AG04449 (cell line): ENCODE data around the gene ATP5F1D.

Source experiments
- CTCF ChIA-PET: fragments of 350-600 bp; formaldehyde crosslinking; extraction: SDS; loops from one replicate; lab custom pipeline; 2021; ENCODE audit warnings: antibody characterized with exemption; lab: Yijun Ruan, JAX
- POLR2A ChIA-PET: fragments of 400-600, 350-600 bp; formaldehyde crosslinking; extraction: SDS; loops from one replicate; lab custom pipeline; 2020; ENCODE audit warnings: antibody characterized with exemption, inconsistent platforms; lab: Yijun Ruan, JAX
- DNase-seq: peaks from one replicate; pipeline ENCODE4 v3.0.0-alpha.2; 2010; ENCODE audit warnings: low read depth, low spot score
- H3K4me3 ChIP-seq: 2 replicates; pipeline ENCODE4 v1.5.1; 2011; ENCODE audit warnings: low read depth, mild to moderate bottlenecking, control low read depth, low read length
- TF ChIP-seq, protein P1 (sequence below): IDR thresholded peaks from one replicate; pipeline ENCODE4 v1.5.1; 2011; ENCODE audit warnings: mild to moderate bottlenecking, moderate library complexity, low read length, control low read depth, inconsistent platforms; ENCODE audit not compliant: insufficient read depth; ENCODE audit errors: missing control alignments

The ATP5F1D gene

DNA sequence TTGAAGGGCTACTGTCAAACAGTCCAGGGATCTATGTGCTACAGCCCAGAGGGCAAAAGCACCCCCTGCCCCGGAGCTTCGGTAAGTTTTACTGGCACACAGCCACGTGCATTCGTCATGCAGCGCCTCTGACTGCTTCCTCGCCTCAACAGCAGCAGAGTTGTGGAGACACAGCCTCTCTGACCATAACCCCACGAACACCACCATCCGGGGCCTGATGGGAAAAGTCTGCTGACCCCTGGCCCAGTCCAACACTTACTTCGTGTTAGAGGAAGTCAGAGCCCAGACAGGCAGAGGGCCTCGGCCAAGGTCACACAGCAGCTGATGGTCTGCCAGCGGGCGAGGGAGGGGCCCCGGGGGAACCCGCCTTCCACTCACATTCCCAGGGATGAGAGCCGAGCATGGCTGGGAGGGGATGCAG, 8.9 kb upstream of the ATP5F1D start:
- ChIA-PET CTCF (interaction anchor here (1.0 to 1.5 kb wide), 3 partner anchors 12 to 34 kb away, joined by 4 to 5 read pairs (median 4); no protein-coding TSS in a partner anchor), POLR2A (interaction anchor here (0.9 kb wide), 1 partner anchor 33 kb away, joined by 3 read pairs; no protein-coding TSS in a partner anchor)
- H3K4me3 ChIP-seq: no peak overlapping the region
- TF ChIP-seq, protein P1, sequence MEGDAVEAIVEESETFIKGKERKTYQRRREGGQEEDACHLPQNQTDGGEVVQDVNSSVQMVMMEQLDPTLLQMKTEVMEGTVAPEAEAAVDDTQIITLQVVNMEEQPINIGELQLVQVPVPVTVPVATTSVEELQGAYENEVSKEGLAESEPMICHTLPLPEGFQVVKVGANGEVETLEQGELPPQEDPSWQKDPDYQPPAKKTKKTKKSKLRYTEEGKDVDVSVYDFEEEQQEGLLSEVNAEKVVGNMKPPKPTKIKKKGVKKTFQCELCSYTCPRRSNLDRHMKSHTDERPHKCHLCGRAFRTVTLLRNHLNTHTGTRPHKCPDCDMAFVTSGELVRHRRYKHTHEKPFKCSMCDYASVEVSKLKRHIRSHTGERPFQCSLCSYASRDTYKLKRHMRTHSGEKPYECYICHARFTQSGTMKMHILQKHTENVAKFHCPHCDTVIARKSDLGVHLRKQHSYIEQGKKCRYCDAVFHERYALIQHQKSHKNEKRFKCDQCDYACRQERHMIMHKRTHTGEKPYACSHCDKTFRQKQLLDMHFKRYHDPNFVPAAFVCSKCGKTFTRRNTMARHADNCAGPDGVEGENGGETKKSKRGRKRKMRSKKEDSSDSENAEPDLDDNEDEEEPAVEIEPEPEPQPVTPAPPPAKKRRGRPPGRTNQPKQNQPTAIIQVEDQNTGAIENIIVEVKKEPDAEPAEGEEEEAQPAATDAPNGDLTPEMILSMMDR: no peak
- no peak for DNase-seq

DNA sequence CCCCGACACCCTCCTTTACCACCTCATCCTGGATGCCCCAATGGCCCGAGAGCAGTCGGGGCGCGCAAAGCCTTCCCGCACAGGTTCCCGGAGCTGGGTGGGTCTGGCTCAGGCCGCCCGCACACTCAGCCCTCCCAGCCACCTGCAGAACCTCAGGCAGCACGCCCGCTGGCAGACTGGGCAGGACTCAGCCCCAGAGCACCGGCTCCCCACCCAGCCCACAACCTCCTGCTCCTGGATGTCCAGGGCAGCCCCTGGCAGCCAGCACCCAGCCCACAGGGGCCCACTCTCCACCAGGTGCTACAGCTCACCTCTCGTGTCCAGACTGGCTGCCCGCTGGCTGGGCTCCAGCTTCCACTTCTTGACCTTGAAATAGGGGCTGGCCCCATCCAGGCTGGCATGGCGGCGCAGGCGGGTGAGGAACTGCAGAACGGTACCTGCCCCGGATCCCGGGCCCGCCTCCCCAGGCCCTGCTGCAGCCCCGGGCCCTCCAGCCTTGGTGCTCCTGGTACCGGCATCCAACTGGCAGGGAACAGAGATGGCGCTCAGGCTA, 8.4 kb upstream of the ATP5F1D start:
- CTCF ChIA-PET: interaction anchor here (1.5 kb wide), 2 partner anchors 11 to 12 kb away, joined by 4 to 5 read pairs; no protein-coding TSS in a partner anchor
- no peak overlapping the region for H3K4me3 ChIP-seq
- DNase-seq: no peak
- POLR2A ChIA-PET: no interaction called here
- TF ChIP-seq, protein P1: no peak

DNA sequence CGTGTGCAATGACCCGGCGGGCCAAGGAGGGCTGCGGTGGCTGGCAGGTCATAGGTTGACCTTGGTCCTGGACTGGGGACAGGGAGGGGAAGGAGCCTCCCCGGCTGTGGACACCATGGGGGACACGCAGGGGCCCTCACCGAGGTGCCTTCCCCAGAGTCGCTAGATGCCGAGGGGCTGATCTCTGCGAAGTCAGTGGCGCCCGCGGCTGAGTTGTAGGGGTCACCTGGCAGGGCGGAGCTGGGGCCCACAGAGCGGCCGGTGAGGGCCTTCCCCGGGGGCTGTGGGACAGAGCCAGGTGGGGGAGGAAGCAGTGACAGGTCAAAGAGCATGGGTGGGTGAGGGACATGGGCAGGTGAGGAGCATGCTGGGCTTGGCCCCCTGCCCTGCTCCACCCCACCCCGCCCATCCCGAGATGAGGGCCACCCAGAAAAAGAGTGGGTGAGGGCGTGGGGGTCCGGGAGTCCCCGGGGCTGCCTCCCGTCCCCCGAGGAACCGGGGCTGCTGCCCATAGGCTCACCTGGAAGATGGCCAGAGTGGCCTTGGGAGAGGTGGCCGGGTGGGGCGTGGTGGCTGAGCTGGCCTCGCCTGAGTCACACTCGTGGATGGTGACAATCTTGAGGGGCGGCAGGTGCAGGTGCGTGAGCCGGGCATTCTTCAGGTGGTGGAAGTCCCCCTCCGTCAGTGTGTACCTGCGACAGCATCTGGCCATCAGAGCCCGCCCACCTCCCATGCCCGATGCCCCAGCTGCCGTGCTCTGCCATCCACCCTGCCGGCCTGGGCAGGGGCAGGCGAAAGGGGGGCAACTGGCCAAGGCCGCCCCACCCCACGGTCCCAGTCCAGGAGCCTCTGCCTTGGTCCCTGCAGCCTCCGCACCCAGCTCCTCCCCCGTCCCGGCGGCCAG, 7.2 kb upstream of the ATP5F1D start:
- no peak for DNase-seq
- no peak overlapping the region for H3K4me3 ChIP-seq
- TF ChIP-seq, protein P1: no peak
- ChIA-PET CTCF (no interaction called here), POLR2A (no interaction called here)

DNA sequence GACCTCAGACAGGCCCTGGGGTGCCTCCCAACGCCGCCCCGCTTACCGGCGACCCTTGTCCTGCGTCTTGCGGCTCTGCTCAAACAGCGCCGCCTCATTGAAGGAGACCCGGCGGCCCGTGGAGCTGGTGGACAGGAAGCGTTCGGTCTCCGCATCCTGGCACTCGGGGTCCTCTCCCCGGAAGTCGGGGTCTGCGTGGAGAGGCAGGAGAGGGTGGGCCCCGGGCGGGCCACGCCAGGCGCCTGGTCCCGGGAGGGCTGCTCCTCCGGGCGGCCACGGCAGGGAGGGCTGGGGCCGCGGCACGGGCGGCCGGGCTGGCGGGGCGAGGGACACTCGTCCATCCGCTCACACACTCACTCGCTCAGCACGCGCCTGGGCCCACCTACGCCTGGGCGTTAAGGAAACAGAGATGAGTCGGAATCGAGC, 6.6 kb upstream of the ATP5F1D start:
- CTCF ChIA-PET: interaction anchor here (1.2 kb wide), 1 partner anchor 10 kb away, joined by 7 read pairs; no protein-coding TSS in a partner anchor
- POLR2A ChIA-PET: interaction anchor here (2.1 kb wide), 1 partner anchor 34 kb away, joined by 6 read pairs; the partner anchor contains the start of gene CIRBP
- DNase-seq: no peak
- no peak overlapping the region for H3K4me3 ChIP-seq
- TF ChIP-seq, protein P1: no peak

DNA sequence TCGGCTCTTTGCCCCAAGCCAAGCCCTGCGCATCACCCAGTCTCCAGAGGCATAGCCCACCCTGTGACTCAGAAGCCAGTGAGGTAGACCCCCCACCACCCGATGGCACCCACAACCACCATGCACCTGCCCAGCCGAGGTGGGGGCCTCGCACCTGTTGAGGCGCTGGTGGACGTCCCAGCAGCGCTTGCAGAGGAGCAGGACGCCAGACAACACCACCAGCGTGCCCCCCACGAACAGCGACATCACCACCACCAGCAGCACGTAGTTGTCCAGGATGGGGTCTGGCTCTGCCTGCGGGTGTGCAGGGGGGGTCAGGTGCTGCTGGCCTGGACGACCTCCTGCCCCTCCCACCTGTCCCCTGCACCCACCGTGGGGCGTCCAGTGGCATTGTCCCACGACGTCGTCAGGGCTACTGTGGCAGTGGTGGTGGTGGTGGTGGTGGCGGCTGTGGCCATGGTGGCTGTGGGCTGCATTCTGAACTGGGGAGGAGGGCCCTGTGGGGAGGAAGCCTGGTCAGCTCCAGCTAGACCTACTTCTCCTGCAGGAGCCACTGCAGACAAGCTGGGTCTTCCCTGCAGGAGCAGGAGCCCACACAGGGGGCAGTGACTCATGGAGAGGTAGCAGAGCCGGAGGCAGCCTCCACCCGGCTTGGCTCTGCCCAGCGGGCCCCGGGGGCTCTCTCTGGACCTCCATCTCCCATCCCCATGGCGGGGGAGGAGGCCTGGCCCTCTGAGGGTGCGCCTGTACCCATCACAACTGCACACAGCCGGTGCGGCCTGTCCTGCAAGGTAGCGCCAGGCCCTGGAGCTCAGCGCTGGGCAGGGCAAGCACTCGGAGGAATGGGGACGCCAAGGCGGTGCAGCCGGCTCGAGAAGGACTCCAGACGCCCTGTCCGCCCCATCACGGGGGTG, 5.7 kb upstream of the ATP5F1D start:
- CTCF ChIA-PET: interaction anchor here (0.9 to 1.6 kb wide), 4 partner anchors 9 to 123 kb away, joined by 5 to 7 read pairs (median 6); no protein-coding TSS in a partner anchor
- TF ChIP-seq, protein P1: no peak
- no peak for DNase-seq
- peak overlapping the region; percentile 74 for H3K4me3 ChIP-seq
- POLR2A ChIA-PET: interaction anchor here (0.5 to 2.1 kb wide), 3 partner anchors 17 to 188 kb away, joined by 3 to 6 read pairs (median 4); partner anchors contain the start of gene CIRBP
